BLaER1 treated with 17β-estradiol and CSF1 and Interleukin-3, amounts not matched to agents 10 nM and 100 nM (cell line): ENCODE results near the gene PRM1.

Experiments used
- H3K27ac ChIP-seq, 11 experiments: shearing (Covaris generic); formaldehyde crosslinking; 2 replicates each; pipeline ENCODE4 v1.8.1; 2022
- H3K27me3 ChIP-seq, 11 experiments: shearing (Covaris generic); formaldehyde crosslinking; 2 replicates each; pipeline ENCODE4 v1.8.1; 2022
- H3K36me3 ChIP-seq, 11 experiments: shearing (Covaris generic); formaldehyde crosslinking; 2 replicates each; pipeline ENCODE4 v1.8.1; 2022
- H3K4me1 ChIP-seq, 10 experiments: shearing (Covaris generic); formaldehyde crosslinking; 2 replicates each; pipeline ENCODE4 v1.8.1; 2022
- H3K4me2 ChIP-seq, 11 experiments: shearing (Covaris generic); formaldehyde crosslinking; 2 replicates each; pipeline ENCODE4 v1.8.1; 2022
- H3K4me3 ChIP-seq, 10 experiments: shearing (Covaris generic); formaldehyde crosslinking; 2 replicates each; pipeline ENCODE4 v1.8.1; 2022
- H3K9ac ChIP-seq, 11 experiments: shearing (Covaris generic); formaldehyde crosslinking; 2 replicates each; pipeline ENCODE4 v1.8.1; 2022
- H3K9me3 ChIP-seq, 11 experiments: shearing (Covaris generic); formaldehyde crosslinking; replicated peaks in 1 of 11; 2 replicates each; pipeline ENCODE4 v1.8.1; 2022
- H4K20me1 ChIP-seq, 11 experiments: shearing (Covaris generic); formaldehyde crosslinking; 2 replicates each; pipeline ENCODE4 v1.8.1; 2022
- Cebpa-rat ChIP-seq, 11 experiments: shearing (Covaris generic); IDR thresholded peaks; 2 replicates each; pipeline ENCODE4 v1.8.1; 2022

Gene PRM1

GRCh38 chr16:11263737-11264136, 17.4 kb downstream of the PRM1 start:
- peak overlapping the region in 2 of 11 experiments; percentile 21 to 37; a peak in 2 of 22 replicates for H3K9ac ChIP-seq

DNA sequence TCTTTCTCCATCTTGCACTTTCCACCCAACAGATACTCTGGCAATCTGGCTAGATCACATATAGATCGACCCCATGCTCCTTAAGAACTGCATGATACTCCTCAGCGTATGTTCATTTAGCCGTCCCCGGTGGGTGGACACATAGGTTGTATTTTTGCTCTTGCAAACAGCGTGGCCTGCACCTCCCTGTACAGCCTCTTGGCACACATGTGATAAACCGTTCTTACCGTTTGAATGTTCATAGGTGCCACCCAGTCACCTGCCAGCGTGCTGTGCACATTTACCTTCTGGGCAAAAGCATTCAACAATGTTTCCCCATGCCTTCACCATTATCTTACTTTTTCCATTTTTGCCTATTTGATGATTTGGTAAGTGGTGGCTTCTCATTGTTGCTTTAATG, 18.2 kb downstream of the PRM1 start:
- peaks cover 32 to 44% (median 40%) of the 10 kb centered on the region in 10 experiments for H3K4me1 ChIP-seq

More at GRCh38 chr16:11263737-11264136, 17.4 kb downstream of the PRM1 start:
- no peaks in the 10 kb centered on the region for H4K20me1 ChIP-seq
- no peak for TF ChIP-seq Cebpa-rat (IDR thresholded peaks at IDR 0.05)
- H3K9me3 ChIP-seq, result no peaks in the 10 kb centered on the region
- H3K27me3 ChIP-seq, result no peaks in the 10 kb centered on the region
- H3K4me1 ChIP-seq, result peaks cover 24 to 36% (median 33%) of the 10 kb centered on the region in 10 experiments
- H3K27ac ChIP-seq, result peak overlapping the region in 4 of 11 experiments; percentile 19 to 49 (median 37); a peak in 4 of 22 replicates
- H3K4me2 ChIP-seq, result peak overlapping the region; percentile 24 to 64 (median 57)
- no peaks in the 10 kb centered on the region for H3K36me3 ChIP-seq
- H3K4me3 ChIP-seq, result no peak overlapping the region

GRCh38 chr16:11260596-11260966, 20.5 kb downstream of the PRM1 start:
- H3K36me3 ChIP-seq, result no peaks in the 10 kb centered on the region
- peaks cover 0 to 4% (median under 1%) of the 10 kb centered on the region in 11 experiments; a peak in 10 of 22 replicates for H4K20me1 ChIP-seq
- TF ChIP-seq Cebpa-rat (IDR thresholded peaks at IDR 0.05), result no peak
- peaks cover 32 to 57% (median 51%) of the 10 kb centered on the region in 10 experiments for H3K4me1 ChIP-seq
- H3K27me3 ChIP-seq, result peaks cover 0 to under 1% (median 0%) of the 10 kb centered on the region in 11 experiments; a peak in 2 of 22 replicates
- no peak overlapping the region for H3K27ac ChIP-seq
- H3K4me3 ChIP-seq, result no peak overlapping the region
- no peaks in the 10 kb centered on the region for H3K9me3 ChIP-seq
- H3K4me2 ChIP-seq, result no peak overlapping the region
- H3K9ac ChIP-seq, result no peak overlapping the region

More for the DNA sequence above, 18.2 kb downstream of the PRM1 start:
- no peaks in the 10 kb centered on the region for H4K20me1 ChIP-seq
- H3K9ac ChIP-seq, result no peak overlapping the region
- peak overlapping the region in 4 of 11 experiments; percentile 58 to 64 (median 62); a peak in 7 of 22 replicates for H3K4me2 ChIP-seq
- no peaks in the 10 kb centered on the region for H3K27me3 ChIP-seq
- no peaks in the 10 kb centered on the region for H3K9me3 ChIP-seq
- H3K27ac ChIP-seq, result no peak overlapping the region
- TF ChIP-seq Cebpa-rat (IDR thresholded peaks at IDR 0.05), result no peak
- H3K36me3 ChIP-seq, result no peaks in the 10 kb centered on the region
- H3K4me3 ChIP-seq, result no peak overlapping the region

DNA sequence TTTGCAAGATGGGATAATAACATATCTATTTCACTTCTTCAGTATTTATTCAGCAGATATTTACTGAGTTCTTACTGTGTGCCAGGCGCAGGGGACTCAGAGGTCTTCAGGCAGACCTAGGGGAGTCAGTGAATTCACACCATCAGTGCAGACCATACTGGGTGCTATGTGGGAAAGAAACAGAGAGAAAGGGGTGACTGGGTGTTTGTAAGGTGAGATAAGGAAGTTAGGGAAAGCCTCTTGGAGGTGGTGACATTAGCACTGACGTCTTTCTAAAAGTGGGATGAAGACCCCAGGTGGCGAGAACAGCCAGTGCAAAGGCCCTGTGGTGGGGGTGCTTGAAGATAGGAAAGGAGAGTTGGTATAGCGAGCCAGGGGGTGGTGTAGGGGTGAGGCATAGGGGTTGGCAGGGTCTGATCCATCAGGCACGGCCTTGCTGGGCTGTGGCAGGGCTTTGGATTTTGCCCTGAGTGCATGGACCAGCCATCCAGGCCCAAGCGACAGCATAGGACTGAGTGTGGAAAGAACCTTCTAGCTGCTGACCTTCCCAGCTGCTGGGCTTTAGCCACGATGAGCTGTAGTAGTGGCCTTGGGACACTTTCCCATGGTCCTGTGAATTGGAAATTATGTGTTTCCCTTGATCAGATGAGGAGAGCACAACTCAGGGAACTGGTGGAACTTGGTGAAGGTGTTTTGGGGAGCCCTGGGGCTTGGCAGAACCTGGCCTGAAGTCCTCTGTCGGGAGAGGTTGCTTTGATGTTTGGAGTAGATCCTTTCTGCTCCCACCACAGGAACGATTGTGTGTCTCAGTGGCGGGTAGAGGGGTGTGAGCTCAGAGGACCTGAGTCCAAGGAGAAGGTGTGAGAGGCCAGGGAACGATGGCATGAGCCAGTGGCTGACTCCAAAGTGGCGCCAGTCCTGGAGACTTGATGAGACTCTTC, 21.2 kb downstream of the PRM1 start:
- no peak overlapping the region for H3K9ac ChIP-seq
- peaks cover 0 to 10% (median 7%) of the 10 kb centered on the region in 11 experiments; a peak in 15 of 22 replicates for H4K20me1 ChIP-seq
- no peaks in the 10 kb centered on the region for H3K9me3 ChIP-seq
- no peaks in the 10 kb centered on the region; a peak in 1 of 22 replicates for H3K36me3 ChIP-seq
- H3K27me3 ChIP-seq, result peaks cover 0 to 7% (median 0%) of the 10 kb centered on the region in 11 experiments; a peak in 8 of 22 replicates
- no peak for TF ChIP-seq Cebpa-rat (IDR thresholded peaks at IDR 0.05)
- H3K4me3 ChIP-seq, result no peak overlapping the region
- 0 out of 22 replicates have a peak overlapping the region, but pooled peaks of 1 of the 11 experiments have one; percentile 18 for H3K27ac ChIP-seq
- peak overlapping the region; percentile 61 to 100 (median 78); a peak in 18 of 22 replicates for H3K4me2 ChIP-seq
- peaks cover 28 to 61% (median 55%) of the 10 kb centered on the region in 10 experiments for H3K4me1 ChIP-seq

GRCh38 chr16:11258553-11259492, 22.3 kb downstream of the PRM1 start:
- H3K9ac ChIP-seq, result peak overlapping the region in 9 of 11 experiments; percentile 1 to 57 (median 18); a peak in 9 of 22 replicates

DNA sequence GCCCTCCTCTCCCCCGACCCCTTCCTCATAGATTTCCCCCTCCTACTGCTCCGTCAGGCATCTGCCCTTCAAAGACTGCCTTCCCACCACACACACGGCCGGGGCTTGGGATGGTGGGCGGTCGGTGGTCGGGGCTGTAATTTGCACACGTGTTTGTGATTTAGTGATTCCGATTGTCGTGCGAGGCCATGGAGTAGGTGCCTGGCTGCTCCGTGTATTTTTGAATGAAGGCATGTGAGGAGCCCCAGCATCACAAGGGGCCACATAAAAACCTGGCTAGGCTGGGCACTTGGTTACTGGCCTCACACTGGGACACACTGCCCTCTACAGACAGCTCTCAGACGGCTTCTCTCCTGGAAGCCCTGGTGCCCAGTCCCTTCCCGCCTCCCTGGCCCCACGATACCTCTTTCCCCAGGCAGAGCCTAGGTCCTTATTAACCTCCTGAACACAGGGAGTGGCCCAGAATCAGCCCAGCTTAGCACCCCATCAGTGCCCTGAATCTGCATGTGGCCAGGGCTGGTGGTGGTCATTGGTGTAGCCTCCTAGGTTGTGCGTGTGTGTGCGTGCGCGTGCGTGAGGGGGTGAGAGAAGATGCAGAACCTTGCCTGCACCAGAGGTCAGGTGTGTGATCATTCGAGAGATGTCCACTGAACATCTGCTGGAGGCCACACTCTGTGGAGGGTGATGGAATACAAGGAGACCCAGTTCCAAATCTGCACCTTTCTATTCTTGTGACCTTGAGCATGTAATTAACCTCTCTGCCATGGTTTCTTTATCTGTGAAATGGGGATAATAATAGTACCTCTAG, 23.8 kb downstream of the PRM1 start:
- TF ChIP-seq Cebpa-rat (IDR thresholded peaks at IDR 0.05), result no peak
- peak overlapping the region; percentile 87 to 97 (median 91); a peak in 19 of 22 replicates for H3K9ac ChIP-seq
- H3K27ac ChIP-seq, result peak overlapping the region in 9 of 11 experiments; percentile 83 to 97 (median 92); a peak in 17 of 22 replicates

More at GRCh38 chr16:11258553-11259492, 22.3 kb downstream of the PRM1 start:
- Histone ChIP-seq H4K20me1 (peaks cover 0 to 21% (median 18%) of the 10 kb centered on the region in 11 experiments; a peak in 18 of 22 replicates), H3K4me3 (no peak overlapping the region), H3K27me3 (peaks cover 0 to 12% (median 0%) of the 10 kb centered on the region in 11 experiments; a peak in 8 of 22 replicates), H3K27ac (peak overlapping the region in 5 of 11 experiments; percentile 2 to 32 (median 18); a peak in 6 of 22 replicates), H3K4me1 (peaks cover 27 to 63% (median 58%) of the 10 kb centered on the region in 10 experiments), H3K4me2 (peak overlapping the region; percentile 61 to 100 (median 78)), H3K9me3 (no peaks in the 10 kb centered on the region), H3K36me3 (peaks cover 0 to 7% (median 0%) of the 10 kb centered on the region in 11 experiments; a peak in 2 of 22 replicates)
- no peak for TF ChIP-seq Cebpa-rat (IDR thresholded peaks at IDR 0.05)

DNA sequence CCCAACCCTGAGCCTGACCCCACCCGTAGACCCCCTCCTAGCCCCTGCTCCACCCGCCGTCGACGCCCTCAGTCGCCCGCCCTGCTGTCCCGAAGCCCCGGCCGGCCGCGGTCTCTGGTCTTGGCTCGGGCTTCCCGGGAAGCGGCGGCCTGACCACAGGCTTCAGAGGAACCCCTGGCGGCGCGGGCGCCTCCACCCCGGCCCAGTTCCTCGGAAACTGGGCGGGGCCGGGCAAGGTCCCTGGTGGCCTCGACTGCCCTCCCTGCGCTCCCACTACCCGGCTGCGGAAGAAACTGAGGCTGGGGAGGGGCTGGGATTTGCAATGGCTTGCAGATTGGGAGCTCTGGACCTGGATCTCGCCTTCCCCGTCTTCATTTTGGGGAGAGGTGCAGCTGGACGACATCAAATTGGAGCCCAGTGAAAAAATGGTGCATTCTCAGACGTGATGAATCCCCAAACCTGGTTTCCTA, 24.4 kb downstream of the PRM1 start:
- no peak for TF ChIP-seq Cebpa-rat (IDR thresholded peaks at IDR 0.05)
- peaks cover 44 to 71% (median 68%) of the 10 kb centered on the region in 10 experiments for H3K4me1 ChIP-seq
- peaks cover 0 to 18% (median 0%) of the 10 kb centered on the region in 11 experiments; a peak in 3 of 22 replicates for H3K36me3 ChIP-seq
- peaks cover 0 to 12% (median 0%) of the 10 kb centered on the region in 11 experiments; a peak in 8 of 22 replicates for H3K27me3 ChIP-seq
- H4K20me1 ChIP-seq, result peaks cover 0 to 42% (median 39%) of the 10 kb centered on the region in 11 experiments; a peak in 18 of 22 replicates
- H3K4me3 ChIP-seq, result peak overlapping the region; percentile 65 to 87 (median 78)
- H3K4me2 ChIP-seq, result peak overlapping the region; percentile 97 to 100 (median 99)
- no peaks in the 10 kb centered on the region for H3K9me3 ChIP-seq
- peak overlapping the region; percentile 87 to 97 (median 91) for H3K9ac ChIP-seq
- peak overlapping the region; percentile 81 to 97 (median 92) for H3K27ac ChIP-seq

More for the DNA sequence above, 23.8 kb downstream of the PRM1 start:
- peaks cover 38 to 65% (median 61%) of the 10 kb centered on the region in 10 experiments for H3K4me1 ChIP-seq
- peak overlapping the region; percentile 65 to 87 (median 78) for H3K4me3 ChIP-seq
- peaks cover 0 to 12% (median 0%) of the 10 kb centered on the region in 11 experiments; a peak in 8 of 22 replicates for H3K27me3 ChIP-seq
- peaks cover 0 to 13% (median 0%) of the 10 kb centered on the region in 11 experiments; a peak in 3 of 22 replicates for H3K36me3 ChIP-seq
- H3K4me2 ChIP-seq, result peak overlapping the region; percentile 97 to 100 (median 99)
- H3K9me3 ChIP-seq, result no peaks in the 10 kb centered on the region
- peaks cover 0 to 36% (median 33%) of the 10 kb centered on the region in 11 experiments; a peak in 18 of 22 replicates for H4K20me1 ChIP-seq
